ENCODE measurements around the gene PNMA3. TPM values are rescaled to one million over a fixed set of nuclear protein-coding genes. Genes with fewer than 3 reads are reported as not detected.
"Not testable (repeated sequence)": the region's sequence is repeated elsewhere in the genome, so short reads cannot be mapped to it uniquely, and the experiment has no call there.

Gene PNMA3
- total and polyA plus RNA-seq, 2 of the 4 experiments (the other 2 are of a cell fraction), result 0.03 TPM; not detected in 1

GRCh38 chrX:153026501-153026900 is 29.8 kb upstream of the PNMA3 start:
- H3K18ac ChIP-seq (ENCODE audit: low read depth, low read length); H4K20me1 ChIP-seq (ENCODE audit: insufficient read depth, low read length); H2AK5ac ChIP-seq (ENCODE audit: low read depth, low read length); H2BK20ac ChIP-seq (ENCODE audit: low read depth, low read length); H3K4me1 ChIP-seq (ENCODE audit: control insufficient read depth, insufficient read depth, low read length); H3K27ac ChIP-seq (ENCODE audit: insufficient read depth, low read length); H2BK5ac ChIP-seq (ENCODE audit: low read depth, low read length, poor library complexity, severe bottlenecking); H3K56ac ChIP-seq (ENCODE audit: extremely low read depth, insufficient read depth, low read length); H4K8ac ChIP-seq (ENCODE audit: low read depth in 2 of 2, low read length in 2 of 2); H3K9me3 ChIP-seq (ENCODE audit: control insufficient read depth, insufficient read depth, low read length); H2BK15ac ChIP-seq (ENCODE audit: low read depth, low read length); intact Hi-C loops (cut with micrococcal nuclease); H3K23ac ChIP-seq (ENCODE audit: low read depth, low read length); H3K79me1 ChIP-seq (ENCODE audit: low read depth in 1 of 2, low read length in 2 of 2); H3K9ac ChIP-seq (ENCODE audit: low read depth, low read length); H4K91ac ChIP-seq (ENCODE audit: insufficient read depth, low read depth, low read length); POLR2A ChIA-PET (ENCODE audit: unreplicated experiment); H3K4me3 ChIP-seq (ENCODE audit: insufficient read depth, low read depth, low read length); H4K5ac ChIP-seq (ENCODE audit: low read depth, low read length); ATAC-seq (ENCODE audit: low read depth); H3K36me3 ChIP-seq (ENCODE audit: control insufficient read depth, insufficient read depth, low read length); H3K4ac ChIP-seq (ENCODE audit: low read depth, low read length); CTCF ChIA-PET; dilution Hi-C loops (cut with HindIII; ENCODE audit: low sequenced_read_pairs, unreplicated experiment); H2AK9ac ChIP-seq (replicated peaks; ENCODE audit: low read depth, low read length, poor library complexity); H3K27me3 ChIP-seq (ENCODE audit: control insufficient read depth, insufficient read depth, low read length); BruUV-seq (replicated peaks); DNase-seq; H3K9me1 ChIP-seq (ENCODE audit: insufficient read depth, low read length); H2BK120ac ChIP-seq (ENCODE audit: low read depth, low read length); H3K4me2 ChIP-seq (ENCODE audit: low read depth, low read length); H2AFZ ChIP-seq (replicated peaks; ENCODE audit: low read length, poor library complexity); H3K14ac ChIP-seq (replicated peaks; ENCODE audit: low read depth, low read length): not testable (repeated sequence)
- in situ Hi-C loops (cut with MboI; ENCODE audit: low sequenced_read_pairs), result loop anchor here (25.0 kb wide), 1 partner anchor 436 kb away; the partner anchor contains the start of gene HAUS7
- no CpG with 5 or more reads among the region's 2 CpGs for WGBS, 2 experiments (ENCODE audit: extremely low coverage in 2 of 2, insufficient read length in 1 of 2)

- H3K4me1 ChIP-seq (ENCODE audit: control insufficient read depth, insufficient read depth, low read length); H3K4me2 ChIP-seq (ENCODE audit: low read depth, low read length); H3K9me3 ChIP-seq (ENCODE audit: control insufficient read depth, insufficient read depth, low read length); intact Hi-C loops (cut with micrococcal nuclease); H3K79me1 ChIP-seq (ENCODE audit: low read depth in 1 of 2, low read length in 2 of 2); ATAC-seq (ENCODE audit: low read depth); BruUV-seq (replicated peaks); H4K91ac ChIP-seq (ENCODE audit: insufficient read depth, low read depth, low read length); dilution Hi-C loops (cut with HindIII; ENCODE audit: low sequenced_read_pairs, unreplicated experiment); H3K27me3 ChIP-seq (ENCODE audit: control insufficient read depth, insufficient read depth, low read length); H2BK5ac ChIP-seq (ENCODE audit: low read depth, low read length, poor library complexity, severe bottlenecking); H3K23ac ChIP-seq (ENCODE audit: low read depth, low read length); H2AFZ ChIP-seq (replicated peaks; ENCODE audit: low read length, poor library complexity); H2AK5ac ChIP-seq (ENCODE audit: low read depth, low read length); H4K5ac ChIP-seq (ENCODE audit: low read depth, low read length); H3K56ac ChIP-seq (ENCODE audit: extremely low read depth, insufficient read depth, low read length); H4K8ac ChIP-seq (ENCODE audit: low read depth in 2 of 2, low read length in 2 of 2); H2BK120ac ChIP-seq (ENCODE audit: low read depth, low read length); H3K9ac ChIP-seq (ENCODE audit: low read depth, low read length); H2AK9ac ChIP-seq (replicated peaks; ENCODE audit: low read depth, low read length, poor library complexity); H3K27ac ChIP-seq (ENCODE audit: insufficient read depth, low read length); H3K14ac ChIP-seq (replicated peaks; ENCODE audit: low read depth, low read length); H2BK20ac ChIP-seq (ENCODE audit: low read depth, low read length); POLR2A ChIA-PET (ENCODE audit: unreplicated experiment); H2BK15ac ChIP-seq (ENCODE audit: low read depth, low read length); H3K4ac ChIP-seq (ENCODE audit: low read depth, low read length); H3K4me3 ChIP-seq (ENCODE audit: insufficient read depth, low read depth, low read length); DNase-seq; H3K9me1 ChIP-seq (ENCODE audit: insufficient read depth, low read length); H4K20me1 ChIP-seq (ENCODE audit: insufficient read depth, low read length); H3K36me3 ChIP-seq (ENCODE audit: control insufficient read depth, insufficient read depth, low read length); H3K18ac ChIP-seq (ENCODE audit: low read depth, low read length); CTCF ChIA-PET: not testable (repeated sequence)
- in situ Hi-C loops (cut with MboI; ENCODE audit: low sequenced_read_pairs), result loop anchor here (25.0 kb wide), 1 partner anchor 434 kb away; the partner anchor contains the start of gene HAUS7
- WGBS, 2 experiments (ENCODE audit: extremely low coverage in 2 of 2, insufficient read length in 1 of 2), result no CpG with 5 or more reads among the region's 11 CpGs
Measured at GRCh38 chrX:153028487-153028886, 27.8 kb upstream of the PNMA3 start.
